ENCODE measurements around the gene CRABP2. TPM values are rescaled to one million over a fixed set of nuclear protein-coding genes. Genes with fewer than 3 reads are reported as not detected.

Gene CRABP2
- total and polyA plus RNA-seq, 2 donors (not counting 3 experiments of a cell fraction or from before 2014, with no cell fraction given), result 0.32 to 1.0 TPM

DNA sequence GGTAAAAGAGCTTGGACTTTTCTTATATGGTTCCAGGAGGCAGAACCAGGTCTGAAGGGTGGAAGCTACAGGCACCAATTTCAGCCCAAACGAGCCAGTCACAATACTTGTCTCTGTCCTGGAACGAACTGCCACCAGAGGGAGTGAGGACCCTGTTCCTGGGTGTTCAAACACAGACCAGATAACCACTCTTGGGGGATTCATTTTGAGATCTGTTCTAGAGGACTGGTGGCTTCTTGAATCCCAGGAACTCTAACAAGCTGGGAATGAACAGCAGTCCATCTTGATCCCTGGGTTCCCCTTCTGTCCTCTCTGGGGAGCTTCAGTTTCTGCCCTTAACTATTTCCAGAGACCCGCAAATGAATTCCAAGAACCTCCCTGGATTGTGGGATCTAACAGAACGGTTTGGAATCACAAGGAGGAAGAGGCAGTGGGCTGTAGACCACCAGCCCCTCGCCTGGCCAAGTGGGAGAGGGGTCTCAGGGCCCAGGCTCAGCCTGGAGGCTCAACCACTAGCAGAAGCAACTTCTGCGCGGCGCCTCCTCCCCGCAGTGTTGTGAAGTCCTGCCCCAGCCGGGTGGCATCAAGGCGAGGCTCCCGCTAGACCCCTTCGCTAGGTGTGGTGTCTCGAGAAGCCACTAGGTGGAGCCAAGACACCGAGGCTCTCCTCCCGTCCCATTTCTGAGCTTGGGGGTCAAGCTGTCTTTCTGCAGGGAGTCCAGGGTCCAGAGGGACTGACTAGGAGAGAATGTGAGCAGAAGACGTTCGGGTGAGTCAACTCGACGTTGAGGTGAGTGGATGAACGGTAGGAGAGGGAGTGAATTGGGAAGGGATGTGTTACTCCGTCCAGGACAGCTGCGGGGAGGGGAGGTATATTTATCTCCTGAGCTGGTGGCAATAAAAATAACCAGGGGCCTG lies 16.1 kb downstream of the CRABP2 start:
- no TSS peak for BruUV-seq (replicated peaks)

More for the DNA sequence above, 16.1 kb downstream of the CRABP2 start:
- Histone ChIP-seq H3K36me3 (ENCODE audit: control insufficient read depth in 2 of 2, extremely low read depth in 1 of 2, insufficient read depth in 2 of 2, low read length in 2 of 2) (no peaks in the 10 kb centered on the region), H3K9me3 (replicated peaks; ENCODE audit: control insufficient read depth, insufficient read depth, low read length) (no peaks in the 10 kb centered on the region), H2AFZ (ENCODE audit: low read depth, low read length) (peak overlapping the region; percentile 55), H4K20me1 (replicated peaks; ENCODE audit: control insufficient read depth, extremely low read depth, insufficient read depth, low read length) (no peaks in the 10 kb centered on the region), H3K79me2 (ENCODE audit: control insufficient read depth, insufficient read depth, low read length) (no peaks in the 10 kb centered on the region), H3K27ac (ENCODE audit: insufficient read depth, low read depth, low read length) (no peak overlapping the region), H3K4me3 (replicated peaks in 1 of 3; ENCODE audit: insufficient read depth in 1 of 3, low read depth in 1 of 3, low read length in 3 of 3) (no peak overlapping the region), H3K9me1 (replicated peaks; ENCODE audit: control insufficient read depth, extremely low read depth, insufficient read depth, low read length) (no peaks in the 10 kb centered on the region), H3K4me2 (ENCODE audit: insufficient read depth, low read length) (peak overlapping the region; percentile 42), H3K9ac (replicated peaks; ENCODE audit: extremely low read depth, insufficient read depth, low read length) (no peak overlapping the region), H3K27me3 (ENCODE audit: control insufficient read depth in 2 of 2, insufficient read depth in 2 of 2, low read length in 2 of 2) (peaks cover 19 to 31% of the 10 kb centered on the region in 2 experiments), H3K4me1 (ENCODE audit: control insufficient read depth, extremely low read depth, insufficient read depth, low read length) (no peaks in the 10 kb centered on the region)
- dilution Hi-C loops (cut with MboI; ENCODE audit: extremely low pct_ligation_motif_present, low sequenced_read_pairs) (no loop called here), intact Hi-C loops (cut with micrococcal nuclease) (loop anchor here (1.0 kb wide), 6 partner anchors 16 to 238 kb away; partner anchors contain the start of genes CRABP2, NTRK1 and PRCC)
- ChIA-PET CTCF (interaction anchor here (0.6 to 16.7 kb wide), 67 partner anchors 11 to 401 kb away, joined by 3 to 546 read pairs (median 5); partner anchors contain the start of genes CRABP2, HAPLN2, HDGF and INSRR), POLR2A (interaction anchor here (0.9 to 1.1 kb wide), 3 partner anchors 15 to 39 kb away, joined by 3 to 6 read pairs (median 4); partner anchors contain the start of genes ISG20L2 and METTL25B)
- FAIRE-seq (peak; percentile 98), DNase-seq (ENCODE audit: low read depth, low spot score) (peak; percentile 86)
- TF ChIP-seq POLR2A (IDR thresholded peaks at IDR 0.05; ENCODE audit: low read depth, low read length) (no peak), GATA2 (IDR thresholded peaks at IDR 0.05; ENCODE audit: insufficient read depth, insufficient read length, low read depth, low read length) (no peak), POLR2AphosphoS5 (IDR thresholded peaks at IDR 0.05; ENCODE audit: insufficient read depth, low read depth, low read length) (no peak), JUN (IDR thresholded peaks at IDR 0.05; ENCODE audit: borderline replicate concordance, insufficient read depth, insufficient read length, low read depth) (no peak), FOS (IDR thresholded peaks at IDR 0.05; ENCODE audit: borderline replicate concordance, insufficient read depth, low read length) (no peak), EZH2 (IDR thresholded peaks at IDR 0.05; ENCODE audit: borderline replicate concordance, low read depth, low read length, severe bottlenecking) (no peak), MYC (IDR thresholded peaks at IDR 0.05; ENCODE audit: low read depth, low read length) (no peak)
- TF ChIP-seq, protein P1, sequence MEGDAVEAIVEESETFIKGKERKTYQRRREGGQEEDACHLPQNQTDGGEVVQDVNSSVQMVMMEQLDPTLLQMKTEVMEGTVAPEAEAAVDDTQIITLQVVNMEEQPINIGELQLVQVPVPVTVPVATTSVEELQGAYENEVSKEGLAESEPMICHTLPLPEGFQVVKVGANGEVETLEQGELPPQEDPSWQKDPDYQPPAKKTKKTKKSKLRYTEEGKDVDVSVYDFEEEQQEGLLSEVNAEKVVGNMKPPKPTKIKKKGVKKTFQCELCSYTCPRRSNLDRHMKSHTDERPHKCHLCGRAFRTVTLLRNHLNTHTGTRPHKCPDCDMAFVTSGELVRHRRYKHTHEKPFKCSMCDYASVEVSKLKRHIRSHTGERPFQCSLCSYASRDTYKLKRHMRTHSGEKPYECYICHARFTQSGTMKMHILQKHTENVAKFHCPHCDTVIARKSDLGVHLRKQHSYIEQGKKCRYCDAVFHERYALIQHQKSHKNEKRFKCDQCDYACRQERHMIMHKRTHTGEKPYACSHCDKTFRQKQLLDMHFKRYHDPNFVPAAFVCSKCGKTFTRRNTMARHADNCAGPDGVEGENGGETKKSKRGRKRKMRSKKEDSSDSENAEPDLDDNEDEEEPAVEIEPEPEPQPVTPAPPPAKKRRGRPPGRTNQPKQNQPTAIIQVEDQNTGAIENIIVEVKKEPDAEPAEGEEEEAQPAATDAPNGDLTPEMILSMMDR (IDR thresholded peaks at IDR 0.05; ENCODE audit: extremely low read depth in 1 of 2, insufficient read depth in 1 of 2, low read depth in 1 of 2, low read length in 2 of 2), result peak; percentile 87 to 93
- TF ChIP-seq, protein P2, sequence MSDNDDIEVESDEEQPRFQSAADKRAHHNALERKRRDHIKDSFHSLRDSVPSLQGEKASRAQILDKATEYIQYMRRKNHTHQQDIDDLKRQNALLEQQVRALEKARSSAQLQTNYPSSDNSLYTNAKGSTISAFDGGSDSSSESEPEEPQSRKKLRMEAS (IDR thresholded peaks at IDR 0.05; ENCODE audit: insufficient read depth, insufficient read length), result no peak

Data from endothelial cell of umbilical vein (primary cell).